Parathyroid adenoma (tissue), 2 donors: Measurements from ENCODE around the gene LCN2.

Source experiments
- H2AFZ ChIP-seq: fragments of 300-600 bp; sonication (generic); one replicate; pipeline ENCODE4 v1.7.0; 2017; ENCODE audit warnings: antibody characterized with exemption, mild to moderate bottlenecking
- H3K27ac ChIP-seq: fragments of 300-600 bp; sonication (generic); one replicate; pipeline ENCODE4 v1.7.0; 2017
- H3K27me3 ChIP-seq: fragments of 300-600 bp; sonication (generic); one replicate; pipeline ENCODE4 v1.7.0; 2017; ENCODE audit warnings: low read length; ENCODE audit not compliant: control insufficient read depth, insufficient read depth
- H3K36me3 ChIP-seq: fragments of 300-600 bp; sonication (generic); one replicate; pipeline ENCODE4 v1.7.0; 2017; ENCODE audit warnings: low read length; ENCODE audit not compliant: control insufficient read depth, insufficient read depth
- H3K4me1 ChIP-seq: fragments of 300-600 bp; sonication (generic); one replicate; pipeline ENCODE4 v1.7.0; 2017; ENCODE audit warnings: control low read depth
- H3K4me2 ChIP-seq: fragments of 300-600 bp; sonication (generic); one replicate; pipeline ENCODE4 v1.7.0; 2017; ENCODE audit warnings: low read length
- H3K4me3 ChIP-seq: fragments of 300-600 bp; sonication (generic); one replicate; pipeline ENCODE4 v1.7.0; 2017; ENCODE audit warnings: low read depth, low read length
- H3K79me2 ChIP-seq: fragments of 300-600 bp; sonication (generic); one replicate; pipeline ENCODE4 v1.7.0; 2017; ENCODE audit warnings: control low read depth
- H3K9ac ChIP-seq: fragments of 300-600 bp; sonication (generic); one replicate; pipeline ENCODE4 v1.7.0; 2017; ENCODE audit warnings: mild to moderate bottlenecking
- H3K9me3 ChIP-seq: fragments of 300-600 bp; sonication (generic); one replicate; pipeline ENCODE4 v1.7.0; 2017; ENCODE audit warnings: low read length; ENCODE audit not compliant: control insufficient read depth
- TF ChIP-seq, protein P1 (sequence below): fragments of 300-600 bp; sonication (generic); IDR thresholded peaks from one replicate; pipeline ENCODE4 v1.7.0; 2017; ENCODE audit warnings: antibody characterized with exemption, mild to moderate bottlenecking
- donor health status: primary hyperparathyroidism.

Gene LCN2

GRCh38 chr9:128121466-128121810 lies 27.8 kb upstream of the LCN2 start:
- no peaks in the 10 kb centered on the region for H3K4me1 ChIP-seq
- H2AFZ ChIP-seq, result no peak overlapping the region
- no peak overlapping the region for H3K9ac ChIP-seq
- H3K36me3 ChIP-seq, result no peaks in the 10 kb centered on the region
- no peak overlapping the region for H3K27ac ChIP-seq
- no peaks in the 10 kb centered on the region for H3K27me3 ChIP-seq
- H3K9me3 ChIP-seq, result no peaks in the 10 kb centered on the region
- no peaks in the 10 kb centered on the region for H3K79me2 ChIP-seq
- H3K4me3 ChIP-seq, result no peak overlapping the region
- no peak overlapping the region for H3K4me2 ChIP-seq
- TF ChIP-seq, protein P1, sequence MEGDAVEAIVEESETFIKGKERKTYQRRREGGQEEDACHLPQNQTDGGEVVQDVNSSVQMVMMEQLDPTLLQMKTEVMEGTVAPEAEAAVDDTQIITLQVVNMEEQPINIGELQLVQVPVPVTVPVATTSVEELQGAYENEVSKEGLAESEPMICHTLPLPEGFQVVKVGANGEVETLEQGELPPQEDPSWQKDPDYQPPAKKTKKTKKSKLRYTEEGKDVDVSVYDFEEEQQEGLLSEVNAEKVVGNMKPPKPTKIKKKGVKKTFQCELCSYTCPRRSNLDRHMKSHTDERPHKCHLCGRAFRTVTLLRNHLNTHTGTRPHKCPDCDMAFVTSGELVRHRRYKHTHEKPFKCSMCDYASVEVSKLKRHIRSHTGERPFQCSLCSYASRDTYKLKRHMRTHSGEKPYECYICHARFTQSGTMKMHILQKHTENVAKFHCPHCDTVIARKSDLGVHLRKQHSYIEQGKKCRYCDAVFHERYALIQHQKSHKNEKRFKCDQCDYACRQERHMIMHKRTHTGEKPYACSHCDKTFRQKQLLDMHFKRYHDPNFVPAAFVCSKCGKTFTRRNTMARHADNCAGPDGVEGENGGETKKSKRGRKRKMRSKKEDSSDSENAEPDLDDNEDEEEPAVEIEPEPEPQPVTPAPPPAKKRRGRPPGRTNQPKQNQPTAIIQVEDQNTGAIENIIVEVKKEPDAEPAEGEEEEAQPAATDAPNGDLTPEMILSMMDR, result no peak

DNA sequence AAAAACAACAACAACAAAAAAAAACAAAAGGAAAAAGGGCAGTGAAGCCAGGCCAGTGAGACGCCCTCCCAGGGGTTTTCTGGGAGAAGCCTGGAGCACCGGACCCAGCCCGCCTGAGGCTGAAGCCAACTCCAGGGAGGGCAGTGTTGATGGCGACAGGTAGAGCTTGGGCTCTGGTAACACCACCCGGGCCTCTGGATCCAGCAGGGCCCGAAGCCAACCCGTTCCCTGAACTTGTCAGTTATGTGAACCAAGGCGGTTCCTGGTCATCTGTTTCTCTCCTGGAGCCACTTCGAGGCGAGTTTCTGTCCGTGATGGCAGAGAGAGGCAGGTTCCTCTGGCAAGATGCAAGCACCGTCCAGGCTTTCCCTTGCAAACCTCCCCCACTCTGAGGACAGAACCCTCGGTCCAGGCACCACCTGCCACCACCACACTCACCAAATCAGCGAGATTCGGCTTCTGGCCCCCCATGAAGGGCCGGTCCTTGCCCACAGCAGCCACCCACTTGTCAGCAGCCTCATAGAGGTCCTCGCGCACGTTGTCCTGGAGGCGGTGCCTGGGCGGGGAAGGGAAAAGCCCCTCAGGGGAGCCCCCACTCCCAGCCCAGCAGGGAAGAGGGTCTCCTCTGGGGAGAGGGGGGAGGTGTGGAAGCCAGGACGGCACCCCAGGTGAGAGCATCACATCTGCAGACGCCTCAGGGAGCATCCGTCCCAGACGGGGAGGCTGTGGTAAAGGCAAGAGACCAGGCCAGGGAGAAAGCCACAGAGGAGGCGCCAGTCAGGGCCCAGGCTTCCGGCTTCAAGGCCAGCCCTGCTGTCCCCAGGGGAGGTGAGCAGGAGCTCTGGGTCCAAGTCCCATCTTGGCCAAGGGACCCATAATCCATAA lies 27.1 kb upstream of the LCN2 start:
- Histone ChIP-seq H3K4me1 (no peaks in the 10 kb centered on the region), H3K79me2 (no peaks in the 10 kb centered on the region), H3K9ac (no peak overlapping the region), H3K36me3 (no peaks in the 10 kb centered on the region), H3K4me3 (no peak overlapping the region), H3K9me3 (no peaks in the 10 kb centered on the region), H2AFZ (no peak overlapping the region), H3K4me2 (no peak overlapping the region), H3K27me3 (no peaks in the 10 kb centered on the region), H3K27ac (no peak overlapping the region)
- TF ChIP-seq, protein P1, result no peak

- H2AFZ ChIP-seq, result no peak overlapping the region
- H3K9me3 ChIP-seq, result no peaks in the 10 kb centered on the region
- no peaks in the 10 kb centered on the region for H3K4me1 ChIP-seq
- no peak overlapping the region for H3K4me2 ChIP-seq
- no peak overlapping the region for H3K4me3 ChIP-seq
- no peaks in the 10 kb centered on the region for H3K36me3 ChIP-seq
- no peak overlapping the region for H3K27ac ChIP-seq
- H3K79me2 ChIP-seq, result no peaks in the 10 kb centered on the region
- TF ChIP-seq, protein P1, result no peak
- no peak overlapping the region for H3K9ac ChIP-seq
- no peaks in the 10 kb centered on the region for H3K27me3 ChIP-seq
These were observed 26.5 kb upstream of the LCN2 start for GRCh38 chr9:128122809-128123175.

DNA sequence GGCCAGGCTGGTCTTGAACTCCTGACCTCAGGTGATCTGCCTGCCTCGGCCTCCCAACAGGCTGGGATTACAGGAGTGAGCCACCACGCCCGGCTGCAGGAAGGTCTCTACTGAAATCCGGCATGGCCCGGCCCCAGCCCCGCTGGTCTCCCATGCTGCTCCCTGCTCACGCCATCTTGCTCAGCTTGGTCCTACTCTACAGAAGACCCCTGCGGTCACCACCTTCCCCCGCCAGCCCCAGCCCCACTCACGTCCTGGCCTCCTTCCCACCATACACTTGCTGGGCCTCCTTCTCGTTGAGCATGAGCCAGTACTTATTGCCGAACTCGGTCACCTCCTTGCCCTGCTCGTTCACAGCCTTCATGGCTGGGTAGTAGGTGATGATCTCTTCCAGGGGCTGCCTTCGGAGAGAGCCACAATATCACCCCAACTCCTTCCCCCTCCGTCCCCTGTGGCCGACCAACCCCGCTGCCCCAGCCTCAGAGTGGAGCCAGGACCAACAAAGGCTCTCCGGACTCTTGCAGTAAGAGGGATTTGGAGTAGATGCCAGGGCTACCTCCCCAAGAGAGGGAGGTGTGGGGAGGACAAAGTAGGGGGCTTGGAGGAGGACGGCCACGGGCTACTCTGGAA lies 25.7 kb upstream of the LCN2 start:
- no peak overlapping the region for H3K9ac ChIP-seq
- no peak overlapping the region for H3K4me2 ChIP-seq
- TF ChIP-seq, protein P1, result no peak
- no peaks in the 10 kb centered on the region for H3K27me3 ChIP-seq
- no peaks in the 10 kb centered on the region for H3K4me1 ChIP-seq
- H3K27ac ChIP-seq, result no peak overlapping the region
- H3K4me3 ChIP-seq, result no peak overlapping the region
- no peak overlapping the region for H2AFZ ChIP-seq
- no peaks in the 10 kb centered on the region for H3K36me3 ChIP-seq
- H3K79me2 ChIP-seq, result no peaks in the 10 kb centered on the region
- no peaks in the 10 kb centered on the region for H3K9me3 ChIP-seq
